CD4-positive, alpha-beta T cell treated with Interleukin-15 for 4 hours (primary cell): ENCODE measurements around the gene LRMDA.

Experiments used
- DNase-seq: peaks from one replicate; pipeline ENCODE4 v3.0.0-alpha.2; 2020; ENCODE audit warnings: low spot score

LRMDA gene

DNA sequence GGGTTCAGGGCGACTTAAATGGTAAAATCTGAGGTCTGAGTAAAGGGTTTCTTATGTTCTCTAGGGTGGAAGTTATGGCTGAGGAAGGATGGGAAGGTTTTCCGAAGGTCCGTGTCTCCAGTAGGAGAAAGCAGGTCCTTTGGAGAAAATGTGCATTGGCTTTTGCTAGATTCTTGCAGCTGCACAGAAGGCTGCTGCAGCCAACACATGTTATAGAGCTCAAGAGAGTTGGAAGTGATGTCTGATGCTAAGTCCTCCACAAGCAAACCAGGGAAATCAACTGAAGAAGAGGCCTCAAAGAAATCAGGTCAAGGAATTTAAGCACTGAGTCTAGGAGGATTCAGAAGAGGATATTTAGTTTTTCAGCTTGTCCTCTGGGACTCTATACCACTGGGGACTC is 404.6 kb downstream of the LRMDA start:
- DNase-seq = no peak

DNA sequence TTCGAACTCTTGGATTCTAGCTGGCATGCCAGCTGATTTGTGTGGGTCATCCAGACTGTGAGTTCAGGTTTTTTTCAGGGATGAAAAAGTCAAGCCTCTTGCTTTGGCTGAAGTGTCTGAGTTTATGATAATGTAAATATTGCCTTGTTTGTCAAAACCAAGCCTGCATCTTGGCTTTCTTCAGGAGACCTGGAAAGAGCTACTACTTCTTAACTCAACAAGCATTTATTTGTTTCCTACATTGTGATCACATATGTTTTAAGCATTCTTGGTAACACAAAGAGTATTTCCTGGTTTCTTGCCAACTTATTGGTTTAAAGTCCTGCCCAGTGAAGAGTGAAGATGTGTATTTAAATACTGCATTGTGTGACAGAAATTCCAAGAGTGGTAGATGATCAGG is 407.1 kb downstream of the LRMDA start:
- no peak for DNase-seq

DNA sequence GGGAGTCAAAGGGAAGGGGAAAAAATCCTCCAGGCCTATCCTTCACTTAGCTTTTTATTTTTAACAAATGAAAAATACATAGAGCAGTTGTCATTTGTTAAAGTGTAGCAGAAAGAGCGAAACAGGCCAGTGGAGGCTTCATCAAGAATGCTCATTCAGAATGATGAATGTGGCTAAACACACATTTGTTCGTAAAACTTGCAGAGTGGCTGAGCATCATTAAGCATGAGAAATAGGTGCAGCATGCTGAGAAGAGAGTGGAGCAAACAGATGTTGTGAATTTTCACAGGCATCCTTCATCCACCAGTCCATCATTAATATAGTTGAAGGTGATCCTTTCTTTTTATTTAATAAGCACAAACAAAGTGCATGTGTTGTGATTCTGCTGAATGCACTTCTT is 407.6 kb downstream of the LRMDA start:
- DNase-seq = no peak

DNA sequence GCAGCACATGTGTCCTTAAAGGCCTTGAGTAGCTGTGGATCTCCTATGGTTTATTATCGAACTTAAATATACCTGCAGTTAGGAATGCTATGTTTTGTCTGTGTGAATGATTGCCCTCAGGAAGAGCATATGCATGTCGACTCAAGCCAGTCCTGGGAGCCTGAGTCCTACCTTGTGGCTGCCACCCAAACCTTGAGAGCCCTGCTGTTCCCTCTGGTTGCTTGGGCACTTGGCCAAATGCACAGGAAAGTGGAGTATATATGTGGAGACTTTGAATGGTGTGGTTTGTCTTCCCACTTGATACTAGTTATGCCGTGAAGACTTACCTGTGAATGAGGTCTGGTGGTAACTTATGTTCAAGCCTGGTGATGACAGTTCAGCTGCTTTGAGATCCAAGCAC is 409.8 kb downstream of the LRMDA start:
- DNase-seq = no peak

DNA sequence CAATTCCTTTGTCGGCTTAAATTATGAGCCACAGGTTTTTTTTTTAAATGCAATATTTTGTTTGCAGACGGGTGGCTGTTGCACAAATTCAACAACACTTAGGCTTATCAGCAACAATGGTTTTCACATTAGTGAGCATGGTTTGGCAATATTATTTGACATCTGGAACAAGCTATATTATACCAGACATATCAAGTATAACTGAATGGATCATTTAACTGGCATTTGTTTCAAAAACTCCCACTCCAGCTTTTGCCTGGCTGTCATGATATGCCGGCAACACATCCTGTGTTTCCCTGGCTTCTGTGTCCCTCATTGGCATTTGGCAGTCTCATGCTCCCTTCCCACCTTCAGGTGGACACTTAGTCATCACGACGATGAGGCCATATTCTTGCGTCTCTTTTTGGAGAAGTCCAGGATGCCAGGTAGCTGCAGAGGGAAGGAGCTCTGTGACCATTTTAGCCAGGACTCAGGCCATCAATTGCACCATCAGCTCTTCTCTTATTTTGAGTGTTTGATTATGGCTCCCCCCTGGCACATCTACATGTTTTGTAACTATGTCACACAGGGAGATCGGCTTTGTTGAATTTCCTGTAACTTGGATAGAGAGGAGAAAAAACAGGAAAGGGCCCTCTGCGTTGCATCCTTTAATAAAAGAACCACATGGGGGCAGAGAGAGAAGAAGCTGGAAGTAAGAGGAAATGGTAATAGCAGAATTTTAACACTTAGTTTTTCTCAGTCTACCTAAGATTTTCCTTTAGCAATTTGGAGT is 413.9 kb downstream of the LRMDA start:
- no peak for DNase-seq

DNA sequence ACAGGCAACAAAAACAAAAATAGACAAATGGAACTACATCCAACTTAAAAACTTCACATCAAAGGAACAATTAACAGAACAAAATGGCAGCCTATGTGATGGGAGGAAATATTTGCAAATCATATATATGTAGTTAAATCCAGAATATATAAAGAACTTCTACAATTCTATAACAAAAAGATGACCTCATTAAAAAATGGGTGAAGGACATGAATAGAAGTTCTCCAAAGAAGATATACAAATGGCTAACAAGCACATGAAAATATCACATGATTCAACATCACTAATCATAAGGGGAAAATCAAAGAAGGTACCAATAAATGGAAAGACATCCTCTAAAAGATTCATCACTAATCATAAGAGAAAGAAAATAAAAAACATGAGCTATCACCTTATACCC is 416.1 kb downstream of the LRMDA start:
- no peak for DNase-seq

DNA sequence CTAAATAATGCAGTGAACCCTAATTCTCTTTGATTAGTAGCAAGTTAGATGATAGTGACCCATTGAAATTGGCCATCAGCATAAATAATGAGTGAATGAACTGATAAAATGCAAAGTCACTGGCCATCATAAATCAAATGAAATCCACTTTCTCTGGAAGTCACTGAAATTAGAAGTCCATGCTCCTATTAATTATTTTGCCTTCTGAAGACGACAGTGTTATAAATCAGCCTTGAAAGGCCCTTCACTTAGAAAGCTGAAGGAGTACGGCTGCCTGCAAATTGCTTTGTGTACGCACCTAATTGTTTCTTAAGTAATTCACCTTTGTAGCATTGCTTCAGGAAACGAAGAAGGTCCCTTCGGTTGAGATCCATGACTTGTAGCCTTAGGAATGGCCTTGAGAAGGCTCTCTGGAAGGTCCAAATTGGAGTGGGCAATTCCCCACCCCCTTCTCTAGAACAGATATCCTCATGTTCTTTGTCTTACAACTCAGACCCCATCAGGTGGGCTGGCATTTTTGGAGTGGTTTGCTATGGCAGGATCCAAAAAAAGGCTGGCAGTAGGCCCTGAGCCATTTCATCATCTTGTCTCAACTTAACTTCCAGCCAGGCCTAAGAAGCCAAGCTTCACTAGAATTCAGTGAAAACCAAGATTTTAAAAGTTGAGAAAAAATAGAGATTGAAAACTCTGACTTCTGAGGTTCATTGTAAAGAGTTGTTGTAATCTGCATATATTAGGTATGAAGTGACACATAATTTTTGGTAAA is 420.3 kb downstream of the LRMDA start:
- no peak for DNase-seq

DNA sequence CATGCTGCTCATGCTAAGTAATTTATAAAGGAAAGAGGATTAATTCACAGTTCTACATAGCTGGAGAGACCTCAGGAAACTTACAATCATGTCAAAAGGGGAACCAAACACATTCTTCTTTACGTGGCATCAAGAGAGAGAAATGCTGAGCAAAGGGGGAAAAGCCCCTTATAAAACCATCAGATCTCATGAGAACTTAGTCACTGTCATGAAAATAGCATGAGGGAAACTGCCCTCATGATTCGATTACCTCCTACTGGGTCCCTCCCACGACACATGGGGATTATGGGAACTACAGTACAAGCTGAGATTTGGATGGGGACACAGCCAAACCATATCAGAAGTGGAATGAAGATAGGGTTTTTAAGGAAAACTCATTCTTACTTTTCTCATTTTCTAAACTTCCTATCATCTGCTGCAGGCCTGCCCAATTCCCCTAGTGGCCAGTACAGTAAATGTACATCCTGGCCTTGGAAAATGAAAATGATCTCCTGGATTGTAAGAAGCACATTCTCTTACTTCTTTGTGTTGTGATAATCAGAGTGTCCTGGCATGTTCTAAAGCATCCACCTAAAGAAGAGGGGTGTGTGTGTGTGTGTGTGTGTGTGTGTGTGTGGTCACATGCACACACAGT is 421.5 kb downstream of the LRMDA start:
- DNase-seq = no peak

DNA sequence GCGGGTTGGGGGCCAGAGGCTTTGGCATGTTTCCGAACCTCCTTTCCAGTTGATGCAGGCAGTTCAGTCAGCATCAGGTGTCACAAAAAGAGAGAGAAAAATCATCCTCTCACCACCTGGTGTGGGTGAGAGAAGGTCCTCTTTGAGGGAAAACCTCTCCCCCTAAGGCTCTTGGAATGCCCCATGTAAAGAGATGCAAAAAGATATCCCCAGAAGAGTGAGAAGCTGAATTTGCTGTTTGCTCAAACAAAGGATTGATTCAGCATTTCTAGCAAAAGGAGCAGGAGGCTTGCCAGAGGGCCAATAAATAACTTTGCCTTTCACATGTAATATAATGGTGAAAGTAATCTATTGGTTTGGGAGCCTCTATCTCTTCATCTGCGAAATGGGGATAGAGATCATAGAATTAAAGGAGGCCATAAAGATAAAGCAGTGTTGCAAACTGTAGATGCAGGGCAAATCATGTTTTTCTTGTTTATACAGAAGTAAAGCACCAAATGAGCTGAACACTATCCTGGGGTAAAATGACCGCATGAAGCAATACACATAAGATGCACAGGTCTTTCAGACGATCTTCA is 425.9 kb downstream of the LRMDA start:
- DNase-seq = no peak

DNA sequence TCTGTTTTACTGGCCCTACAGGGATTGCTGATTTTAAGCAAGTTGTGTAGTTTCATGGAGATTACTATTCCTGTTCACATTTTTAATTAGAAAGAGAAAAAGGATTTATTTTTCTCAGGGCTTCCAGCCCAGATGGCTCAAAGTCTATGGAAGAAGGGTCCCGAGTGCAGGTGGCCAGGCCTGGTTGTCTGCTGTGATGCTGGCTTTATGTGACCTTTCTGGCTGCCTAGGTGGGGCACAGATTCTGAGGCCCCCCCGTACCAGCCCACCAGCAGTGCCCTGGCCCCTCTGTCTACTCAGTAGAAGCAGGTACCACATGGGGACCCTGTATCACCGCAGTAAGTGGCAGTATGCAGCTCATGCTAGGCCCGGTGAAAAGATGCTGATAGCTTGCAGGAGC is 426.5 kb downstream of the LRMDA start:
- no peak for DNase-seq

DNA sequence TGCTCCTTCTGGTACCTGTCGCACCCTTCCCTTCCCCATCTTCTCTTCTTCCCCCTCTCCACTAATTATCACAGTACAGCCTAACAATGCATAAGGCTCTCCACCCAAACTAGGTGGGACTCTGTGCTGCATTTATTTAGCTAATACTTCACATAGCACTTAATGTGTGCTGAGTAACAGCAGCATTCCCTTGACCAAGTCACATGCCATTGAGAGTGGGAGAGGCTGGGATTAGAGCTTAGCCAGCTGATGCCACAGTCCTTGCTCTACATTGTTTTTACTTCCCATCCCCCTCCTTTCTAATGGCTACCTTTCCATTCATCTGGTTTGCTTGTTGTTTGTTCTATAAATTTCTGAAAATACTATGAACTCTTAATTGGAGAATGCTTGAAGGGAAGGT is 426.9 kb downstream of the LRMDA start:
- no peak for DNase-seq

DNA sequence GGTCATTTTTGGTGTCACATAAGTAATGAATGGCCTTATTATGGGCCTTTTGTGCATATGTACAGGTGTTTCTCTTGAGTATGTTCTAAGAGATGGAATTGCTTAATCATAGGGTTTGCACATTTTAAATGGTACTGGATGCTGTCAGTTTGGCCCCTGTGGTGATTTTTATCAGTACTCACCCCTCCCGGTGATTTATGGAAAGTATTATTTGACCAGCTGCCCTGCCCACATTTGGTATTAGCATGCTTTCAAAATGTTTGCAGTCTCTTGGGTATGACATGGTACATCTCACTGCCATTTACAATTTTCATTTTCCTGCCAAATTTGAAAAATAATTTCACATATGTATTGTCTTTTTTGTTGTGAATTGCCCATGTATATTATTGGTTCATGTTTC is 427.7 kb downstream of the LRMDA start:
- DNase-seq = no peak

DNA sequence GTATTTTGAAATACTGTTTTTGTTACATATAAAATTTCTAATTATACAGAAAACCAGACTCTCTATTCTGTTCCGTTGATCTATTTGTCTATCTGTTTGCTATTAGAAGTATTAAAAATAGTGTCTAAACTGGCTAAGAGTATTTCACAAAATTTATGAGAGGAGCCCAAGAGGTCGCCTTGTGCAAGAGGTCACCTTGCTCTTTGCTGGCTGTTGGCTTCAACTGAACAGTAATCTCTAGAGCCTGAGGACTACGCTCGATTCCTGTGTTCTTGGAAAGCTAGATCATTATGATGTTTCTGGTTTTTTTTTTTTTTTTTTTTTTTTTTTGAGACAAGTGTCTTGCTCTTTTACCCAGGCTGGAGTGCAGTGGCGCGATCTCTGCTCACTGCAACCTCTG is 428.6 kb downstream of the LRMDA start:
- no peak for DNase-seq

DNA sequence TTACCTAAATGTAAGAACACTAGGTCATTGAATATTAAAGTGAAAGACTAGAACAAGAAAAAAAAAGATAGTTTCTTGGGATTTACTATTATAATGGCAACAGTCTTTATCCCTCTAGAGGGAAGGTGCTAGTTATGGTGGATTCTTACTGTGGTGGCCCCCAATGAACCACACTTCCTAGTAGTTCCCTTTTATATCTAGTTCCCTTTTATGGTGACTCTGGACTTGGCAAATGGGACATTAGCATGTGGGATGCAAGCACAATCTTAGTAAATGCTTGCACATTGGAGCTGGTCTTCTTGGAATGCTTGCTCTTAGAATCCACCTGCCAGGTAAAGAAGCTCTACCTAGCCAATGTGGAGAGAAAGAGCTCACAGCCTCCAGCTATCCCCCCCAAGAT is 430.2 kb downstream of the LRMDA start:
- no peak for DNase-seq

DNA sequence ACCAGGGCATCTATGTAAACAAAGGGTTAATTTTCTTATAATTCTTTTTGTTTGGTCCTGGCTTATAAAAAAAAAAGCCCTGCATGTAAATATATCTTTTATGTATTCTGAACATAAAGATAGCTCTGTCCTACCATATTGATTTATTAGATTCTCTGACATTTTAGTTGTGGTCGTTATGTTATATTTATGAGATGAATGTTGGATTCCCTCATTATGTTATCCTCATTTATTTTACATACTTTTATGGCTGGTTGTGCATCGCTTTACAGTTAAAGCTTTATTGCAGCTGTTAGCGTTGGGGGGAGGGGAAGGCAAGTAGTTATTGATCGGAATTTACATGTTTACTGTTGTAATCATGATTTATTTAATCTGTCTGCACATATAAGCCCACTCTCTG is 431.5 kb downstream of the LRMDA start:
- no peak for DNase-seq

DNA sequence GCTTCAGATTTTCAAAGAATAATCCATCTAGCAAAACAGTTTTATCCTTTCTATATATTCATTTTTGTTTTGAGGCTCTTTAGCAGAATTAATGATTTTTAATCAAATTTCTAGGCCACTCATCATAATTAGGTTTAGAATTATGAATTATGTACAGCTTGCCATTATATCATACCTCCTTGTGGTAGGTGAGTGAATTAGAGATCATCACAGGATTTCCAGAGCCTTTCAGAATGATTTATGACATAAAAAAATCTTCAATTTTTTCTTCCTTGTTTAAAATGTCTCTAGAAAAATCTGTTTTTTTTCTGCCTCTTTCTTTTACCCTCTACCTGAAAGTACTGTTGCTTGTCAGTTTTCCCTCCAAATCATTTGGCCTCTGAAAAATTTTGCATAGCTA is 433.3 kb downstream of the LRMDA start:
- no peak for DNase-seq

DNA sequence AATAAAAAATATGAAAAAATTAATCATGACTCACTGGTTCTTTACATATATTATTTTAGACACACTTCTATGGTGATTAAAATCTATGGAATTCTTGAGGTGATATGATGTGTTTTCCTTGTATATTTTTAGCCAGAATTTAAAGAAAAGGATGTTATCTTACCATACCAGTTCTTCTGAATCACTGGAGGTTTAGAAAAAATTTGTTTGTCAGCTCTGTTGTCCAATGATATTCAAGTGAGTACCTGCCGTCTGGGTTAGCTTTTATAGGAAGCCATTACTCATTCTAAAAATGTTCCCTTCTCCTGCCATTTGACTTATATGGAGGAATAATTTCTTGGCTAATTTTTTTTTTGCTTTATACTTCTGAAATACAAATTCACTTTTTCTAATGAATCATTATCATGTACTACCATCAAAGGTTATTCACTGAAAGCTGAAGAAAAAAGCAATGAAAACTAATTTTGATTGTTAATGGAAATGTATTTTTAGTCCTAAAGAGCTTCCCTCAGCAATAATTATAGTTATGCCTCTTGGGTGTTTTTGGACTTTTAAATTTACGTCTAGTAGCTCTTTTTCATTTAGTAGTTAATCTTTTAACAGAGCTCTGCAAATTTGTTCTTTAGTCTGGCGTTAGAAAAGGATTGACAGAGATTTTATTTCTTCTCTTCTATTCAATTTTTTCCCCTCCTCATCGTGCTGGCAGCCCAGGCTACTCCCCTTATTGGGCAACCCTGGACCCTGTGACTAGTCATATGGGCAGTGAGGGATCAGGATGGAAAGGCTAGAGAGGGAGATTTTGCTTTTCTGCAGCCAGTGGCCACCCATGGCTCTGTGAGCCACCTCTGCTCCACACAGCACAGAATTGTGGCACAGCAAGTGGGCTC is 434.2 kb downstream of the LRMDA start:
- DNase-seq = no peak

DNA sequence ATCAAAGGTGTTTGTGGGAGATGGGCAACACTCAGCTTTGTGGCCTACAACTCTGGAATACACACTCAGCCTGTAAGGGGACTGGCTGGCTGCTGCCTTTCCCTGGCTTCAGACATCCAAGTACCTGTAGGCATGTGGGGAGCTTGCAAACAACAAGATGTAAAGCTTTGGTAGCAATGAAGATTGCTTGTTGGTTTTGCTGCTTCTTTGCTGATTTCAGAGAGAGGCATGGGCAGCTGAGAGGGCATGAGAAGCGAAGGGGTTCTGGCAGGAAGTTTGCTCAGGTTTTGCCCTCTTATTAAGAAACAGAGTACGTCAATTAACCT is 434.8 kb downstream of the LRMDA start:
- DNase-seq = no peak

DNA sequence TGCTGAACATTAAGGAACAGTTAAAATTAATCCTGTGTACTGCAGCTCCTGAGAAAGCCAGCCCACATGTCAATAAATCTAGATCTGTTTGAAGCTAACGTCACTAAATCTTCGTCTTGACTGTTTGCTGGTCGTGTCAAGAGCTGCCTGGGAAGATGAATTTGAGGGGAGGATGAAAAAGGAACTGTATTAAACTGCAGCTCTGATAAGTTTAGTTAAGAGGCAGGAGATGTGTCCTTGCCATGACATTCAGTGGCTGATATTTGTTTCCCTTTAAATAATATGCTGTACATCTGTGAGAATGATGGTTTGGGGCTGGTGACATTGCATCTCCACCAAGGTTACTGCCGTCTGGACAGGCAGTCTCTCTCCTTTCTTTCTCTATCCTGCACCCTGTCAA is 435.3 kb downstream of the LRMDA start:
- no peak for DNase-seq

DNA sequence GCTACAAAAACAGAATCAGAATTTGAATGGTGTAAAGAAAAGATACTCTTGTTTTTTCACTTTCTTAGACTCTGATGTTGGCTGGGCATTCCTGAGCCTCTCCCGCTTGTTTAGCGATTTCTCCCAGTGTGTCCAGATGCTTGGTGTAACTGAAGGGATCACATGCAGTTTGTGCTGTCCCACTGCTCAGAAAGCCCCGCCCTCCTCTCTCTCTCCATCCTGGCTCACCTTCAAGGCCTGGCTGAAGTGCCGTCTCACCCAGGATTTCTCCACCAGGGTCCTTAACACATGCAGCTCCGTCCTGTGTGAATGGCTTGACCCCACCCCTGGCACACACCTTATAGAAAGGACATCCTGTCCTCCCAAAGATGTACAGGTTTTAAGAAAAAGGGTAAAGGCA is 437.1 kb downstream of the LRMDA start:
- DNase-seq = no peak

DNA sequence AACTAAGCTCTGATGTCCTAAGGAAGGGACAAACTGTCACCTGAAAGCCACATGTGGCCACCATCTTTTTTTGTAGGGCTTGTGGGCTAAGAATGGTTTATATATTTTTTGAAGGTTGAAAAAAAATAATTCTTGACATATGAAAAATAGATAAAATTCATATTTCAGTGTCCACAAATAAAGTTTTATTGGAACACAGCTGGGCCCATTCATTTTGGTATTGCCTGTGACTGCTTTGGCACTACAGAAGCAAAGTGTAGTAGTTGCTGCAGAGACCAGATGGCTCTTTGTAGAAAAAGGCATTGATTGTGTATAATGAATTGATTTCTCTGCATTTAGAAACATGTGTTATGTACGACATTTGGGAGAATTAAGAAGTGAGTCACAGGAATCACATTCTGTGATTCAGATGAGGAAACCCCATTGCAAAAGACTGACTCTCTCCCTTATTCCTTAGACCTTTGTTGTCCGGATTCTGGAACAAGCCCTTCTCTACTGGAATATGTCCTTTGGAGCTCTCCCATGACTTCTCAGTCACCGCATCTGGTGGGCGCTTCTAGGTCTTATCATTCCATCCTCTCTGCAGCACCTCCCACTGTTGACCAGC is 438.7 kb downstream of the LRMDA start:
- no peak for DNase-seq

DNA sequence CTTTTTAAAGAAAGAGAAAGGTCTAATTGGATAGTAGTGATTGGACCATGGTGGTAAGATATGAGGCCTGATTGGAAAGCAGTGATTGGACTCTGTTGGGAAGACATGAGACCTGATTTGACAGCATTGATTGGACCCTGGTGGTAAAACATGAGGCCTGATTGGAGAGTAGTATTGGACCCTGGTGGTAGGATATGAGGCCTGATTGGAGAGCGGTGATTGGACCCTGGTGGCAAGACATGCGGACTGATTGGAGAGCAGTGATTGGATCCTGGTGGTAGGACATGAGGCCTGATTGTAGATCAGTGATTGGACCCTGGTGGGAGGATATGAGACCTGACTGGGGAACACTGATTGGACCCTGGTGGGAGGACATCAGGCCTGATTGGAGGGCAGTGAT is 444.3 kb downstream of the LRMDA start:
- DNase-seq = no peak
